Fibroblast of the aortic adventitia (primary cell): ENCODE results near the gene CELA3A. TPM values are rescaled to one million over a fixed set of nuclear protein-coding genes. Genes with fewer than 3 reads are reported as not detected.
"Not testable (repeated sequence)": the region's sequence is repeated elsewhere in the genome, so short reads cannot be mapped to it uniquely, and the experiment has no call there.

ENCODE experiments used
- DNase-seq: peaks from one replicate; pipeline ENCODE4 v3.0.0-alpha.2; 2010; ENCODE audit warnings: low read depth
- H3K4me3 ChIP-seq: 2 replicates; pipeline ENCODE4 v1.5.1; 2011; ENCODE audit warnings: low read depth, mild to moderate bottlenecking, control low read depth, low read length, moderate library complexity
- total RNA-seq: library from RNA; depleted of rRNA; stranded (reverse); fragments of >200 nt; gene quantifications from 2 replicates; pipeline ENCODE4 v1.2.3, GENCODE V29; 2012; ENCODE audit warnings: low replicate concordance
- TF ChIP-seq, protein P1 (sequence below): IDR thresholded peaks from 2 replicates; pipeline ENCODE4 v1.5.1; 2011; ENCODE audit warnings: mild to moderate bottlenecking, low read length, control low read depth, inconsistent platforms; ENCODE audit not compliant: insufficient read depth

The CELA3A gene
- total RNA-seq, 1 donor, result not detected

DNA sequence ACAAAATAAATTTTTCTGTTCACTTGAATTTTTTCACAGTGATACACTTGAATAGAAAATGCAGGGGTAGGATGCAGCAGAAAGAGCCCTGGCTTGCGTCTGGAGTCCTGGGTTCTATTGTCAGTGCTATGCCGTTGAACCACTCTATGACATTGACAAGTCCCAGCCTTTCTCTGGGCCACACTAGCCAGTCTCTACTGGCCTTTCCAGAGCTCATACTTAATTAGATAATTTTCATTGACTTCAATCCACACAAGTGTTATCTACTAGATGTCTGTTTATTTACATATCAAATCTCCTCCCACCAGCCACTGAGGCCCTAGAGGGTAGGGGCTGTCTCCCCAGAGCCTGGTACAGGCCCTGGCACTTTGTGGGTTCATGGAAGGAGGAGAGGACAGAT, 40.1 kb upstream of the CELA3A start:
- H3K4me3 ChIP-seq, result no peak overlapping the region
- TF ChIP-seq, protein P1, sequence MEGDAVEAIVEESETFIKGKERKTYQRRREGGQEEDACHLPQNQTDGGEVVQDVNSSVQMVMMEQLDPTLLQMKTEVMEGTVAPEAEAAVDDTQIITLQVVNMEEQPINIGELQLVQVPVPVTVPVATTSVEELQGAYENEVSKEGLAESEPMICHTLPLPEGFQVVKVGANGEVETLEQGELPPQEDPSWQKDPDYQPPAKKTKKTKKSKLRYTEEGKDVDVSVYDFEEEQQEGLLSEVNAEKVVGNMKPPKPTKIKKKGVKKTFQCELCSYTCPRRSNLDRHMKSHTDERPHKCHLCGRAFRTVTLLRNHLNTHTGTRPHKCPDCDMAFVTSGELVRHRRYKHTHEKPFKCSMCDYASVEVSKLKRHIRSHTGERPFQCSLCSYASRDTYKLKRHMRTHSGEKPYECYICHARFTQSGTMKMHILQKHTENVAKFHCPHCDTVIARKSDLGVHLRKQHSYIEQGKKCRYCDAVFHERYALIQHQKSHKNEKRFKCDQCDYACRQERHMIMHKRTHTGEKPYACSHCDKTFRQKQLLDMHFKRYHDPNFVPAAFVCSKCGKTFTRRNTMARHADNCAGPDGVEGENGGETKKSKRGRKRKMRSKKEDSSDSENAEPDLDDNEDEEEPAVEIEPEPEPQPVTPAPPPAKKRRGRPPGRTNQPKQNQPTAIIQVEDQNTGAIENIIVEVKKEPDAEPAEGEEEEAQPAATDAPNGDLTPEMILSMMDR, result no peak

DNA sequence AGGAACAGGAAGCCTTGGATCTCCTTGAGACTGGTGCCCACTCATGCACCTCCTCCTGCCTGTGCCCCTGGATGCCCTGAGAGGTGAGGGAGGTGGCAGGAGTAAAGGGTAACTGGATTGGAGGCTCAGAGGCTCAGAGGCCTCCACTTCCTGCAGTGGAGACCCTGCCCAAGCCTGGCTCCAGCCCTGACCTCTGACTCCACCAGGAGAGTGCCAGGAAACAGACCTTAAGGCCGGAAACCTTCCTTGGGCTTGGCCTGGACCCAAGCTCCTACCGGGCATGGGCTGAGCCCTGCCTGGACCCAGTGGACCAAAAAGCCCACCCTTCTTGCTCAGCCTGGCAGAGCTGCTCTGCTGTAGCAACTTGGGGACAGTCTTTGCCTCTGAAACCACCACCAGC, 39.7 kb upstream of the CELA3A start:
- no peak for DNase-seq
- TF ChIP-seq, protein P1, result no peak
- H3K4me3 ChIP-seq, result no peak overlapping the region

More for the DNA sequence above, 40.1 kb upstream of the CELA3A start:
- no peak for DNase-seq

DNA sequence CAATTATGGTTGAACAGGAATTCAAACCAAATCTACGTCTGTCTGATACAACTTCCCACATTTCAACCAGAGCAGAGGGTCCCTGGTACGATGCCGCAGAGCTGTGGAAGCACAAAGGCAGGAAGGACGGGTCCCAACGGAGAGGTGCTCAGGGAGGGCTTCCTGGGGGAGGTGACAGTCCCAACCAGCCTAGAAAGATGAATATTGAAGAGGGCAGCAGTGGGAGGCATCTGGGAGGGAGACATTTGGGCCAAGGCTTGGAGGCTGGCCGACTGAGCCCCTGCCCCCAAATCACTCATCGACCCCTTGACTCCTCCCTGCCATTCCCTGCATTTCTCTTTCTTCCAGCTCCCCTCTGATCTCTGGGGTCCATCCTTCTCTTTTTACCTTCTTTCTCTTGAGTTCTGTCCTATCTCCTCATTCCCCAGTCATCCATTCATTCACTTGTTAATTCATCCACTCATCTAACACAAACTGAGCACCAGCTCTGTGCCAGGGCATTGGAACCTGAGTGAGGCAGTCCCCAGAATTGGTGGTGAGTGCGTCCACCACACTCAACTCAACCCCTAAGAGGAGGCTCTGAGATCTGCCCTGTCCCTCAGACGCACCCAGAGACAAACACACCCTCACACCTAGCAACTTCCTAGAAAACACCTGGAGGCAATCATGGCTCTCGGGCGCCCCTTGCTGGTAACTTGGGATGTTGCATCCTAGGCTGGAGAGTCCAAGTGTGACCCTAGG, 37.8 kb upstream of the CELA3A start:
- TF ChIP-seq, protein P1, result peak; percentile 90
- DNase-seq, result peak; percentile 68

GRCh38 chr1:21966247-21967000, 35.0 kb upstream of the CELA3A start:
- peak; percentile 57 for DNase-seq
- H3K4me3 ChIP-seq, result no peak overlapping the region
- TF ChIP-seq, protein P1, result no peak

More for the DNA sequence above, 37.8 kb upstream of the CELA3A start:
- no peak overlapping the region for H3K4me3 ChIP-seq

- not testable (repeated sequence) for H3K4me3 ChIP-seq, DNase-seq
Measured at GRCh38 chr1:21967216-21967615, 34.2 kb upstream of the CELA3A start.

GRCh38 chr1:21969066-21969465, 32.4 kb upstream of the CELA3A start:
- not testable (repeated sequence) for DNase-seq, H3K4me3 ChIP-seq

- H3K4me3 ChIP-seq, result not testable (repeated sequence)
Measured at GRCh38 chr1:21970523-21970922, 30.9 kb upstream of the CELA3A start.

DNA sequence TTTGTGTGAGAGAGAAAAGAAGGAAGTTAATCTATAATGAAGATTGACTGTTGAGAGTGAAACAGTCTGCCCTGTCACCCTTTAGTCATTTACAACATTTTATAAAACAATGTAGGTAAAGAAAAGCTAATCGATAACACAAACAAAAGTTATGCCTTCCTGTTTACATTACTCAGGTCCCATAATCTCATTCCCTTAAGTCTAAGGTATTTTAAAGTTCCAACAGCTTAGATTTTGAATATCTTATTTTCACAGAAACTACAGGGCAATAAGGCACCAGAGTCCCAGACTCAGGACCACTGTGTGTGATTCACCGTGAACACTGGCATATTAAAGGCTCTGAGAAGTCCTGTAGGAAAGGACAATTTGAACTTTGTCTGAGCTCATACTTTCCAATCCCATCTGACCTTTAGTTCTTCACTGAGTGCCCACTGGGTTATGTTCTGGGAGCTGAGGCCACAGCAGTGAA, 28.4 kb upstream of the CELA3A start:
- not testable (repeated sequence) for H3K4me3 ChIP-seq, DNase-seq

More at GRCh38 chr1:21970523-21970922, 30.9 kb upstream of the CELA3A start:
- not testable (repeated sequence) for DNase-seq

DNA sequence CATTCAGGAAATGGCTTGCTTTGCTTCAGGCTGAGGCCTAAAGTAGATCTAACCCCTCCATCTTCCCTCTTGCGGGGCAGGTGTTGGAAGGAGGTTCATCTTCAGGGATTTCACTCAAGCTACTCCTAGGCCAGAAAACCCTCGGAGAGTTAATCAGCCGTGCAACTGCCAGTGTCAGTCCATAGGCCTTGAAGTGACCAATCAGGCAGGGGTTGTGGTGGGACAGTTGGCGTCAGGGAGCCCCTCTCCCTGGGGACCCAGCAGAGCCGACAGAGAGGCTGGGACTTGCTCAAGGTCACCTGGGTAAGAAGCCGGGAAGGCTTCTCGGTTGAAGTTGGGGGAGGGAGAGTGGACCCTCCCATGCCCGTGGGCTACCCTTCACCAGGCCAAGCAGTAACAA, 27.5 kb upstream of the CELA3A start:
- DNase-seq, H3K4me3 ChIP-seq: not testable (repeated sequence)

- DNase-seq, H3K4me3 ChIP-seq: not testable (repeated sequence)
Measured at GRCh38 chr1:21974699-21975098, 26.8 kb upstream of the CELA3A start.

- not testable (repeated sequence) for H3K4me3 ChIP-seq, DNase-seq
Measured at GRCh38 chr1:21975296-21975695, 26.2 kb upstream of the CELA3A start.

DNA sequence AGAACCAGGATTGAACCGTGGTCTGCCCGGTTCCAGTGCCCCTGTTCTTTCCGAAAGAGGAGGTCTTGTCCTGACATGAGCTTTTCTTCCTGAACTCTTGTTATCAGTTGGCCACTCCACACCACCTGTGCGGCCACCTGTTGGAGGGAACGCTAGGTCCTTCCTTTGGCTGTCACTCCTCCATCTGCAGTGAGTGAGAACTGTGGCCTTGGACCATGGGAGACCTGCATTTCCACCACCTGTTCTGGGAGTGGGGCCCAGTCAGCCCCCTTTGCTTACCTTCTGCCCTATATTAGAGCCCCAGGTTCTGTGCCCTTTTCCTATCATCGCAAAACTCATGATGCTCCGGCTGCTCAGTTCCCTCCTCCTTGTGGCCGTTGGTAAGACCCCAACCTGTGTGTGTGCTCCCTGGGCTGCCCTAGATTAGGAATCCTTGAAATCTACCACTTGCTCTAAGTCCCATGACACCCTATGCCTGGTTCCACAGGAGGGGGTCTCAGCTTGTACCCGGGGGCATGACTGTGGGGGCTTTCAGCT, 24.7 kb upstream of the CELA3A start, which contains the start of gene CELA3B:
Gene CELA3B, plus strand, starts transcription at position 320 of the 537 bp plus-strand sequence. Its CDS starts 18 bp downstream, at position 338.
- not testable (repeated sequence) for DNase-seq

GRCh38 chr1:21978209-21978608, 23.2 kb upstream of the CELA3A start:
- not testable (repeated sequence) for DNase-seq

More for the DNA sequence above, 24.7 kb upstream of the CELA3A start, which contains the start of gene CELA3B:
- H3K4me3 ChIP-seq, result not testable (repeated sequence)

More at GRCh38 chr1:21978209-21978608, 23.2 kb upstream of the CELA3A start:
- not testable (repeated sequence) for H3K4me3 ChIP-seq
